Body of pancreas (tissue), 4 donors: Measurements from ENCODE around the gene CROT.

Source experiments
- CTCF ChIP-seq, 7 experiments: fragments of 450-650 bp in 4 of 7; fragments of 200-600 bp in 3 of 7; sonication (generic) in 3 of 7; IDR thresholded peaks; one replicate each; pipeline ENCODE4 v1.5.1; 2016 to 2019; ENCODE audit warnings: antibody characterized with exemption in 7 of 7
- POLR2A ChIP-seq, 3 donors: fragments of 450-650 bp; IDR thresholded peaks; one replicate each; pipeline ENCODE4 v1.6.1; 2016; ENCODE audit warnings: antibody characterized with exemption in 3 of 3, mild to moderate bottlenecking in 2 of 3

GRCh38 chr7:87447116-87447635 is 101.7 kb downstream of the CROT start:
- TF ChIP-seq CTCF (IDR thresholded peaks at IDR 0.05) (no peak), POLR2A (IDR thresholded peaks at IDR 0.05) (no peak)
